WTC11 (cell line): ENCODE data around the gene CRYZ.

Experiments used
- AFF4 ChIP-seq: sonication (generic); formaldehyde crosslinking; IDR thresholded peaks from 2 replicates; pipeline ENCODE4 v1.8.1; 2023; ENCODE audit warnings: mild to moderate bottlenecking, missing genetic modification reagents, borderline replicate concordance
- ARID4B ChIP-seq: sonication (generic); formaldehyde crosslinking; IDR thresholded peaks from 2 replicates; pipeline ENCODE4 v1.8.0; 2023; ENCODE audit warnings: missing genetic modification reagents, mild to moderate bottlenecking, borderline replicate concordance
- ATF3 ChIP-seq: sonication (generic); formaldehyde crosslinking; conservative IDR thresholded peaks from 2 replicates; pipeline ENCODE4 v1.8.1; 2022; ENCODE audit warnings: mild to moderate bottlenecking, missing genetic modification reagents
- CREB1 ChIP-seq: sonication (generic); formaldehyde crosslinking; IDR thresholded peaks from 2 replicates; pipeline ENCODE4 v1.8.0; 2023; ENCODE audit warnings: mild to moderate bottlenecking, missing genetic modification reagents
- CTCF ChIP-seq: fragments of 200-600 bp; IDR thresholded peaks from 2 replicates; pipeline ENCODE4 v1.8.0; 2022; ENCODE audit warnings: antibody characterized with exemption
- E2F1 ChIP-seq: sonication (generic); formaldehyde crosslinking; IDR thresholded peaks from 2 replicates; pipeline ENCODE4 v1.8.0; 2022; ENCODE audit warnings: mild to moderate bottlenecking, missing genetic modification reagents
- JUN ChIP-seq: sonication (generic); formaldehyde crosslinking; IDR thresholded peaks from 2 replicates; pipeline ENCODE4 v1.8.0; 2023; ENCODE audit warnings: mild to moderate bottlenecking, missing genetic modification reagents
- SP1 ChIP-seq: sonication (generic); formaldehyde crosslinking; conservative IDR thresholded peaks from 2 replicates; pipeline ENCODE4 v1.8.1; 2022; ENCODE audit warnings: missing genetic modification reagents
- TP53 ChIP-seq: sonication (generic); formaldehyde crosslinking; IDR thresholded peaks from 2 replicates; pipeline ENCODE4 v1.8.1; 2023; ENCODE audit warnings: mild to moderate bottlenecking, missing genetic modification reagents
- USF1 ChIP-seq: sonication (generic); formaldehyde crosslinking; IDR thresholded peaks from 2 replicates; pipeline ENCODE4 v1.8.0; 2022; ENCODE audit warnings: mild to moderate bottlenecking, missing genetic modification reagents
- ZBTB21 ChIP-seq: sonication (generic); formaldehyde crosslinking; IDR thresholded peaks from 2 replicates; pipeline ENCODE4 v1.8.1; 2023; ENCODE audit warnings: mild to moderate bottlenecking, missing genetic modification reagents, borderline replicate concordance
- ZNF138 ChIP-seq: sonication (generic); formaldehyde crosslinking; conservative IDR thresholded peaks from 2 replicates; pipeline ENCODE4 v1.8.1; 2022; ENCODE audit warnings: mild to moderate bottlenecking, moderate library complexity, missing genetic modification reagents
- ZNF232 ChIP-seq: sonication (generic); formaldehyde crosslinking; IDR thresholded peaks from 2 replicates; pipeline ENCODE4 v1.8.0; 2022; ENCODE audit warnings: mild to moderate bottlenecking, missing genetic modification reagents

- TF ChIP-seq SP1 (CRISPR knock-in tag) = no peak
- no peak for TF ChIP-seq JUN
- no peak for TF ChIP-seq CREB1 (CRISPR knock-in tag)
- no peak for TF ChIP-seq ATF3 (CRISPR knock-in tag)
- TF ChIP-seq E2F1 = no peak
- no peak for TF ChIP-seq CTCF
- TF ChIP-seq AFF4 (CRISPR knock-in tag) = no peak
- no peak for TF ChIP-seq USF1 (CRISPR knock-in tag)
- no peak for TF ChIP-seq ZNF138
- TF ChIP-seq TP53 (CRISPR knock-in tag) = no peak
- TF ChIP-seq ZBTB21 = no peak
- no peak for TF ChIP-seq ZNF232 (CRISPR knock-in tag)
- no peak for TF ChIP-seq ARID4B (CRISPR knock-in tag)
Measured at GRCh38 chr1:74684301-74684700, 48.5 kb downstream of the CRYZ start.
